IPS-NIHi11 (cell line): ENCODE results near the gene SLC41A3.
A peak's percentile ranks its signal among the peaks of the same experiment; 100 is the strongest.
"Not testable (repeated sequence)": the region's sequence is repeated elsewhere in the genome, so short reads cannot be mapped to it uniquely, and the experiment has no call there.

Source experiments
- DNase-seq: peaks from one replicate; pipeline ENCODE4 v3.0.0; 2012; ENCODE audit warnings: mixed read lengths, low spot score

SLC41A3 gene

GRCh38 chr3:126106336-126107202 lies 22.6 kb upstream of the SLC41A3 start:
- peak; percentile 4 for DNase-seq

- peak; percentile 3 for DNase-seq
Observed at GRCh38 chr3:126105691-126106187, 21.8 kb upstream of the SLC41A3 start.

GRCh38 chr3:126104742-126105605 lies 21.1 kb upstream of the SLC41A3 start:
- peak; percentile 3 for DNase-seq

GRCh38 chr3:126104028-126104635 lies 20.2 kb upstream of the SLC41A3 start:
- DNase-seq: peak; percentile 7

GRCh38 chr3:126103121-126104027 lies 19.4 kb upstream of the SLC41A3 start:
- peak; percentile 75 for DNase-seq

- DNase-seq: peak; percentile 5
Observed at GRCh38 chr3:126102530-126102951, 18.6 kb upstream of the SLC41A3 start.

GRCh38 chr3:126102011-126102410 lies 18.1 kb upstream of the SLC41A3 start:
- peak; percentile 6 for DNase-seq

GRCh38 chr3:126101521-126101982 lies 17.6 kb upstream of the SLC41A3 start:
- peak; percentile 13 for DNase-seq

- DNase-seq: peak; percentile 4
Observed at GRCh38 chr3:126100634-126101301, 16.8 kb upstream of the SLC41A3 start.

- DNase-seq: peak; percentile 3
Observed at GRCh38 chr3:126100269-126100633, 16.3 kb upstream of the SLC41A3 start.

- no peak for DNase-seq
Observed at GRCh38 chr3:126098391-126098858, 14.5 kb upstream of the SLC41A3 start.

- no peak for DNase-seq
Observed at GRCh38 chr3:126097801-126098200, 13.9 kb upstream of the SLC41A3 start.

- DNase-seq: not testable (repeated sequence)
Observed at GRCh38 chr3:126096274-126096673, 12.3 kb upstream of the SLC41A3 start.

- DNase-seq: not testable (repeated sequence)
Observed at GRCh38 chr3:126092128-126092527, 8.2 kb upstream of the SLC41A3 start.

GRCh38 chr3:126087552-126088175 lies 3.7 kb upstream of the SLC41A3 start:
- no peak for DNase-seq

GRCh38 chr3:126085841-126086240 lies 1.9 kb upstream of the SLC41A3 start:
- no peak for DNase-seq

GRCh38 chr3:126085276-126085675 lies 1.4 kb upstream of the SLC41A3 start:
- DNase-seq: no peak

- no peak for DNase-seq
Observed at GRCh38 chr3:126084768-126085180, 850 bp upstream of the SLC41A3 start.

- DNase-seq: peak; percentile 87
Observed at GRCh38 chr3:126083511-126083912, 412 bp downstream of the SLC41A3 start.

- peak; percentile 3 for DNase-seq
Observed at GRCh38 chr3:126083138-126083445, 832 bp downstream of the SLC41A3 start.
